NCI-H510A (cell line): ENCODE data around the gene ELP5.

ENCODE experiments used
- DNase-seq: peaks from one replicate; lab custom pipeline; 2025; lab: John Stamatoyannopoulos, UW

Gene ELP5

GRCh38 chr17:7285679-7286078 is 33.7 kb downstream of the ELP5 start:
- DNase-seq: no peak

- no peak for DNase-seq
These were observed 37.4 kb downstream of the ELP5 start for GRCh38 chr17:7289256-7290032.

- DNase-seq: no peak
These were observed 38.2 kb downstream of the ELP5 start for GRCh38 chr17:7290166-7290565.

GRCh38 chr17:7290685-7291084 is 38.7 kb downstream of the ELP5 start:
- no peak for DNase-seq

GRCh38 chr17:7292194-7292593 is 40.2 kb downstream of the ELP5 start:
- no peak for DNase-seq

GRCh38 chr17:7292729-7293128 is 40.7 kb downstream of the ELP5 start:
- DNase-seq: no peak

GRCh38 chr17:7293159-7293558 is 41.1 kb downstream of the ELP5 start:
- no peak for DNase-seq

- peak; percentile 77 for DNase-seq
These were observed 42.0 kb downstream of the ELP5 start for GRCh38 chr17:7293816-7294613.

- DNase-seq: peak; percentile 92
These were observed 42.7 kb downstream of the ELP5 start, which contains the start of gene YBX2 for GRCh38 chr17:7294614-7295153. Gene YBX2, minus strand, starts transcription at chr17:7294639. Its CDS starts 139 bp downstream, at chr17:7294500.

GRCh38 chr17:7295230-7296180 is 43.5 kb downstream of the ELP5 start:
- no peak for DNase-seq

GRCh38 chr17:7296189-7296861 is 44.3 kb downstream of the ELP5 start:
- DNase-seq: peak; percentile 63

GRCh38 chr17:7304179-7304578 is 52.2 kb downstream of the ELP5 start:
- no peak for DNase-seq

- peak; percentile 99 for DNase-seq
These were observed 55.1 kb downstream of the ELP5 start, which contains the start of gene EIF5A for GRCh38 chr17:7306911-7307685. Gene EIF5A, plus strand, starts transcription at chr17:7307628. Its CDS starts 2,008 bp downstream, at chr17:7309636.

GRCh38 chr17:7307686-7308624 is 55.9 kb downstream of the ELP5 start:
- DNase-seq: no peak

- DNase-seq: peak; percentile 64
These were observed 56.8 kb downstream of the ELP5 start for GRCh38 chr17:7308625-7309433.
